DOHH2 (cell line): ENCODE results near the gene IQSEC1.

Source experiments
- H3F3A ChIP-seq: fragments of 200-600 bp; sonication (generic), shearing (Covaris generic); 2 replicates; pipeline ENCODE4 v1.6.0; 2016; ENCODE audit warnings: antibody characterized with exemption, mild to moderate bottlenecking; ENCODE audit not compliant: control insufficient read depth, insufficient read depth
- H3K27ac ChIP-seq: fragments of 200-600 bp; sonication (generic); 2 replicates; pipeline ENCODE4 v1.5.1; 2014; ENCODE audit warnings: low read depth, mild to moderate bottlenecking, low read length, moderate library complexity
- H3K27me3 ChIP-seq: fragments of 200-600 bp; sonication (generic); 2 replicates; pipeline ENCODE4 v1.6.1; 2014; ENCODE audit warnings: mild to moderate bottlenecking, low read length, mixed read lengths; ENCODE audit not compliant: control insufficient read depth
- H3K36me3 ChIP-seq: fragments of 200-600 bp; sonication (generic); 2 replicates; pipeline ENCODE4 v1.6.1; 2014; ENCODE audit warnings: mild to moderate bottlenecking, low read length, moderate library complexity, mixed read lengths; ENCODE audit not compliant: control insufficient read depth
- H3K4me1 ChIP-seq: fragments of 200-600 bp; sonication (generic); 2 replicates; pipeline ENCODE4 v1.6.1; 2014; ENCODE audit warnings: mild to moderate bottlenecking, low read length, mixed read lengths; ENCODE audit not compliant: control insufficient read depth
- H3K4me2 ChIP-seq: fragments of 200-600 bp; sonication (generic); 2 replicates; pipeline ENCODE4 v1.6.0; 2014; ENCODE audit warnings: mild to moderate bottlenecking, low read length, moderate library complexity
- H3K4me3 ChIP-seq: fragments of 200-600 bp; sonication (generic); 2 replicates; pipeline ENCODE4 v1.5.1; 2014; ENCODE audit warnings: mild to moderate bottlenecking, low read length, mixed read lengths
- H3K79me2 ChIP-seq: fragments of 200-600 bp; sonication (generic); 2 replicates; pipeline ENCODE4 v1.6.1; 2014; ENCODE audit warnings: mild to moderate bottlenecking, low read length, mixed read lengths; ENCODE audit not compliant: control insufficient read depth
- H3K9me2 ChIP-seq: fragments of 200-600 bp; sonication (generic); replicated peaks from 2 replicates; pipeline ENCODE4 v1.6.1; 2014; ENCODE audit warnings: mild to moderate bottlenecking, low read length, mixed read lengths; ENCODE audit not compliant: control insufficient read depth
- H3K9me3 ChIP-seq: fragments of 200-600 bp; sonication (generic); 2 replicates; pipeline ENCODE4 v1.6.1; 2014; ENCODE audit warnings: antibody characterized with exemption, low read length, mixed read lengths; ENCODE audit not compliant: control insufficient read depth, insufficient read depth
- H4K20me1 ChIP-seq: fragments of 200-600 bp; sonication (generic); 2 replicates; pipeline ENCODE4 v1.6.0; 2014; ENCODE audit warnings: low read depth, mild to moderate bottlenecking, antibody characterized with exemption, low read length, moderate library complexity; ENCODE audit not compliant: control insufficient read depth, insufficient read depth
- CTCF ChIP-seq: fragments of 200-600 bp; sonication (generic); IDR thresholded peaks from one replicate; pipeline ENCODE4 v1.5.1; 2014; ENCODE audit warnings: antibody characterized with exemption, mild to moderate bottlenecking, low read depth, low read length; ENCODE audit not compliant: poor library complexity, severe bottlenecking
- EZH2phosphoT487 ChIP-seq: fragments of 200-600 bp; sonication (generic); IDR thresholded peaks from 2 replicates; pipeline ENCODE4 v1.6.1; 2017; ENCODE audit warnings: borderline replicate concordance, mild to moderate bottlenecking, antibody characterized with exemption, low read length, moderate library complexity, mixed read lengths

IQSEC1 gene

GRCh38 chr3:12921736-12922135 is 151.5 kb downstream of the IQSEC1 start:
- Histone ChIP-seq H3K4me3 (no peak overlapping the region), H3K9me3 (no peaks in the 10 kb centered on the region), H3K4me1 (peaks cover 9% of the 10 kb centered on the region), H4K20me1 (no peaks in the 10 kb centered on the region), H3K4me2 (no peak overlapping the region), H3K27ac (no peak overlapping the region), H3K27me3 (no peaks in the 10 kb centered on the region), H3K36me3 (no peaks in the 10 kb centered on the region), H3F3A (no peaks in the 10 kb centered on the region), H3K9me2 (no peaks in the 10 kb centered on the region), H3K79me2 (no peaks in the 10 kb centered on the region)
- TF ChIP-seq EZH2phosphoT487 (no peak), CTCF (no peak)

GRCh38 chr3:12920967-12921366 is 152.3 kb downstream of the IQSEC1 start:
- Histone ChIP-seq H3K4me3 (no peak overlapping the region), H3F3A (no peaks in the 10 kb centered on the region), H3K79me2 (no peaks in the 10 kb centered on the region), H3K36me3 (no peaks in the 10 kb centered on the region), H3K4me2 (no peak overlapping the region), H3K4me1 (peaks cover 9% of the 10 kb centered on the region), H4K20me1 (no peaks in the 10 kb centered on the region), H3K9me2 (no peaks in the 10 kb centered on the region), H3K27me3 (no peaks in the 10 kb centered on the region), H3K9me3 (no peaks in the 10 kb centered on the region), H3K27ac (no peak overlapping the region)
- TF ChIP-seq CTCF (no peak), EZH2phosphoT487 (no peak)

GRCh38 chr3:12919205-12919604 is 154.0 kb downstream of the IQSEC1 start:
- Histone ChIP-seq H3K4me3 (no peak overlapping the region), H3K4me1 (peaks cover 2% of the 10 kb centered on the region), H3F3A (no peaks in the 10 kb centered on the region), H3K36me3 (no peaks in the 10 kb centered on the region), H4K20me1 (no peaks in the 10 kb centered on the region), H3K9me2 (no peaks in the 10 kb centered on the region), H3K79me2 (no peaks in the 10 kb centered on the region), H3K9me3 (no peaks in the 10 kb centered on the region), H3K27ac (no peak overlapping the region), H3K27me3 (no peaks in the 10 kb centered on the region), H3K4me2 (no peak overlapping the region)
- TF ChIP-seq CTCF, result no peak
- TF ChIP-seq EZH2phosphoT487, result no peak

- Histone ChIP-seq H3F3A (no peaks in the 10 kb centered on the region), H4K20me1 (no peaks in the 10 kb centered on the region), H3K4me2 (no peak overlapping the region), H3K4me3 (no peak overlapping the region), H3K4me1 (no peaks in the 10 kb centered on the region), H3K36me3 (no peaks in the 10 kb centered on the region), H3K27ac (no peak overlapping the region), H3K9me2 (no peaks in the 10 kb centered on the region), H3K27me3 (no peaks in the 10 kb centered on the region), H3K9me3 (no peaks in the 10 kb centered on the region), H3K79me2 (no peaks in the 10 kb centered on the region)
- TF ChIP-seq EZH2phosphoT487 (no peak), CTCF (no peak)
These were observed 155.0 kb downstream of the IQSEC1 start for GRCh38 chr3:12918231-12918630.
